Mammary epithelial cell (primary cell): ENCODE measurements around the gene CHIA.

Source experiments
- EZH2 ChIP-seq: IDR thresholded peaks from 2 replicates; pipeline ENCODE4 v1.6.1; 2012; ENCODE audit warnings: low read length, inconsistent platforms, borderline replicate concordance
- TF ChIP-seq, protein P1 (sequence below), 2 donors: IDR thresholded peaks in 1 of 2; conservative IDR thresholded peaks in 1 of 2; 2 replicates each; pipeline ENCODE4 v1.5.1; 2011 to 2012; ENCODE audit warnings: inconsistent platforms in 2 of 2, low read length in 2 of 2, mild to moderate bottlenecking in 2 of 2, control low read depth in 1 of 2, low read depth in 1 of 2; ENCODE audit not compliant: insufficient read depth in 1 of 2; ENCODE audit errors: extremely low read depth in 1 of 2

DNA sequence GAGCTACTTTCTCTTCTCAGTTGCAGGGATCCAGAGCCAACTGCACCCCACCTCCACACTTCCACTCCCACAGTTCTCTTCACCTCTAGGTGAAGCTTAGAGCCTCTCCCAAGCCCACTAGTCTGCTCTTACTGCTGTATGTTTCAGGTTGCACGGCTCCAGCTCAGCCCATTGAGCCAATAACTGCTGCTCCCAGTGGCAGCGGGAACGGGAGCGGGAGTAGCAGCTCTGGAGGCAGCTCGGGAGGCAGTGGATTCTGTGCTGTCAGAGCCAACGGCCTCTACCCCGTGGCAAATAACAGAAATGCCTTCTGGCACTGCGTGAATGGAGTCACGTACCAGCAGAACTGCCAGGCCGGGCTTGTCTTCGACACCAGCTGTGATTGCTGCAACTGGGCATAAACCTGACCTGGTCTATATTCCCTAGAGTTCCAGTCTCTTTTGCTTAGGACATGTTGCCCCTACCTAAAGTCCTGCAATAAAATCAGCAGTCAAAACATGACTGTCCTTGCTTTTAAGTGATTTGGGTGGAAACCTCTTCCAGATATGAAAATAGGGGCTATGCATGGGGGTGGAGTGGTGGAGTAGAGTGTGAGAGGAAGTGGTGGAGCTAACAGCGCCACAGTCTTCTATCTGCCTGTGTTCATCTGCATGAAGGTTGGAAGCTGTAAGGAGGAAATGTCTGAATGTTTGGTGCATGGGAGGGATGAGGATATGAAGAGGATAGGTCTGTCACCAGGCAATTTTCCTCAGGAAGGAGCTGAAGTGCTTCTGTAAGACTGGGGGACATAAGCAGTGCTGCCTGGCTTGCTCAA is 29.6 kb downstream of the CHIA start:
- no peak for TF ChIP-seq EZH2
- TF ChIP-seq, protein P1, sequence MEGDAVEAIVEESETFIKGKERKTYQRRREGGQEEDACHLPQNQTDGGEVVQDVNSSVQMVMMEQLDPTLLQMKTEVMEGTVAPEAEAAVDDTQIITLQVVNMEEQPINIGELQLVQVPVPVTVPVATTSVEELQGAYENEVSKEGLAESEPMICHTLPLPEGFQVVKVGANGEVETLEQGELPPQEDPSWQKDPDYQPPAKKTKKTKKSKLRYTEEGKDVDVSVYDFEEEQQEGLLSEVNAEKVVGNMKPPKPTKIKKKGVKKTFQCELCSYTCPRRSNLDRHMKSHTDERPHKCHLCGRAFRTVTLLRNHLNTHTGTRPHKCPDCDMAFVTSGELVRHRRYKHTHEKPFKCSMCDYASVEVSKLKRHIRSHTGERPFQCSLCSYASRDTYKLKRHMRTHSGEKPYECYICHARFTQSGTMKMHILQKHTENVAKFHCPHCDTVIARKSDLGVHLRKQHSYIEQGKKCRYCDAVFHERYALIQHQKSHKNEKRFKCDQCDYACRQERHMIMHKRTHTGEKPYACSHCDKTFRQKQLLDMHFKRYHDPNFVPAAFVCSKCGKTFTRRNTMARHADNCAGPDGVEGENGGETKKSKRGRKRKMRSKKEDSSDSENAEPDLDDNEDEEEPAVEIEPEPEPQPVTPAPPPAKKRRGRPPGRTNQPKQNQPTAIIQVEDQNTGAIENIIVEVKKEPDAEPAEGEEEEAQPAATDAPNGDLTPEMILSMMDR (conservative IDR thresholded peaks at IDR 0.05 in 1 of 2, IDR thresholded peaks at IDR 0.05 in 1 of 2; ENCODE audit: extremely low read depth in 1 of 2, insufficient read depth in 1 of 2, low read depth in 1 of 2, low read length in 2 of 2) = no peak
